DOHH2 (cell line): ENCODE results near the gene C1orf226.

ENCODE experiments used
- EZH2phosphoT487 ChIP-seq: fragments of 200-600 bp; sonication (generic); IDR thresholded peaks from 2 replicates; pipeline ENCODE4 v1.6.1; 2017; ENCODE audit warnings: borderline replicate concordance, mild to moderate bottlenecking, antibody characterized with exemption, low read length, moderate library complexity, mixed read lengths
- TF ChIP-seq, protein P1 (sequence below): fragments of 200-600 bp; sonication (generic); IDR thresholded peaks from one replicate; pipeline ENCODE4 v1.5.1; 2014; ENCODE audit warnings: antibody characterized with exemption, mild to moderate bottlenecking, low read depth, low read length; ENCODE audit not compliant: poor library complexity, severe bottlenecking

DNA sequence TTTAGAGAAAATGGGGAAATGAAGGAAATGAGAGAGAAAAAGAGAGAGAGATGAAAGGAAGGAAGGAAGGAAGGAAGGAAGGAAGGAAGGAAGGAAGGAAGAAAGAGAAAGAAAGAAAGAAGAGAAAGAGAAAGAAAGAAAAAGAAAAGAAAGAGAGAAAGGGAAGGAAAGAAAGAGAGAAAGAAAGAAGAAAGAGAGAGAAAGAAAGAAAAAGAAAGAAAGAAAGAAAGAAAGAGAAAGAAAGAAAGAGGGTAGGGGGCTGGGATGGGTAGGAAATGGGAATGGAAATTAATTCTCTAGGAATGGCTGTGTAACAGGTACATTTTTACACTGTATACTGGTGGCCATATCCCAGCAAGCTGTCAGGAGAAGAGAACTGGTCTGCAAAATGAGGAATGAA, 34.7 kb downstream of the C1orf226 start:
- TF ChIP-seq, protein P1, sequence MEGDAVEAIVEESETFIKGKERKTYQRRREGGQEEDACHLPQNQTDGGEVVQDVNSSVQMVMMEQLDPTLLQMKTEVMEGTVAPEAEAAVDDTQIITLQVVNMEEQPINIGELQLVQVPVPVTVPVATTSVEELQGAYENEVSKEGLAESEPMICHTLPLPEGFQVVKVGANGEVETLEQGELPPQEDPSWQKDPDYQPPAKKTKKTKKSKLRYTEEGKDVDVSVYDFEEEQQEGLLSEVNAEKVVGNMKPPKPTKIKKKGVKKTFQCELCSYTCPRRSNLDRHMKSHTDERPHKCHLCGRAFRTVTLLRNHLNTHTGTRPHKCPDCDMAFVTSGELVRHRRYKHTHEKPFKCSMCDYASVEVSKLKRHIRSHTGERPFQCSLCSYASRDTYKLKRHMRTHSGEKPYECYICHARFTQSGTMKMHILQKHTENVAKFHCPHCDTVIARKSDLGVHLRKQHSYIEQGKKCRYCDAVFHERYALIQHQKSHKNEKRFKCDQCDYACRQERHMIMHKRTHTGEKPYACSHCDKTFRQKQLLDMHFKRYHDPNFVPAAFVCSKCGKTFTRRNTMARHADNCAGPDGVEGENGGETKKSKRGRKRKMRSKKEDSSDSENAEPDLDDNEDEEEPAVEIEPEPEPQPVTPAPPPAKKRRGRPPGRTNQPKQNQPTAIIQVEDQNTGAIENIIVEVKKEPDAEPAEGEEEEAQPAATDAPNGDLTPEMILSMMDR = no peak
- no peak for TF ChIP-seq EZH2phosphoT487
